VCaP (cell line): ENCODE data around the gene LTBP1.
"Not testable (repeated sequence)": the region's sequence is repeated elsewhere in the genome, so short reads cannot be mapped to it uniquely, and the experiment has no call there.

Experiments
- H3K27ac ChIP-seq: fragments of 450-650 bp; 2 replicates; pipeline ENCODE4 v1.5.1; 2017
- CTCF ChIP-seq: fragments of 450-650 bp; conservative IDR thresholded peaks from 2 replicates; pipeline ENCODE4 v1.5.1; 2017; ENCODE audit warnings: mild to moderate bottlenecking, moderate library complexity

LTBP1 gene

GRCh38 chr2:32904751-32905150 is 42.0 kb upstream of the LTBP1 start:
- no peak overlapping the region for H3K27ac ChIP-seq
- no peak for TF ChIP-seq CTCF

- TF ChIP-seq CTCF, result no peak
- H3K27ac ChIP-seq, result no peak overlapping the region
Measured at GRCh38 chr2:32905270-32905669, 41.5 kb upstream of the LTBP1 start.

- H3K27ac ChIP-seq, result no peak overlapping the region
Measured at GRCh38 chr2:32910883-32911598, 35.7 kb upstream of the LTBP1 start.

GRCh38 chr2:32915694-32916093 is 31.1 kb upstream of the LTBP1 start:
- no peak overlapping the region for H3K27ac ChIP-seq
- TF ChIP-seq CTCF, result no peak

More at GRCh38 chr2:32910883-32911598, 35.7 kb upstream of the LTBP1 start:
- no peak for TF ChIP-seq CTCF

GRCh38 chr2:32918774-32919173 is 28.0 kb upstream of the LTBP1 start:
- H3K27ac ChIP-seq, result no peak overlapping the region
- TF ChIP-seq CTCF, result no peak

GRCh38 chr2:32919901-32920300 is 26.9 kb upstream of the LTBP1 start:
- H3K27ac ChIP-seq, result not testable (repeated sequence)

GRCh38 chr2:32921486-32921885 is 25.3 kb upstream of the LTBP1 start:
- not testable (repeated sequence) for H3K27ac ChIP-seq

- H3K27ac ChIP-seq, result no peak overlapping the region
- no peak for TF ChIP-seq CTCF
Measured at GRCh38 chr2:32922501-32922900, 24.3 kb upstream of the LTBP1 start.

GRCh38 chr2:32923109-32923508 is 23.6 kb upstream of the LTBP1 start:
- no peak for TF ChIP-seq CTCF
- no peak overlapping the region for H3K27ac ChIP-seq
